ENCODE measurements around the gene EIF6. TPM values are rescaled to one million over a fixed set of nuclear protein-coding genes. Genes with fewer than 3 reads are reported as not detected.

The EIF6 gene
- total and polyA plus RNA-seq, 2 donors (not counting 3 experiments of a cell fraction or from before 2014, with no cell fraction given): 153 to 286 TPM

- POLR2A ChIA-PET: no interaction called here
- no TSS peak for BruUV-seq (replicated peaks)
- intact Hi-C loops (cut with micrococcal nuclease): no loop called here
Measured at GRCh38 chr20:35293303-35294292, 9.0 kb upstream of the EIF6 start.

More at GRCh38 chr20:35293303-35294292, 9.0 kb upstream of the EIF6 start:
- CTCF ChIA-PET: interaction anchor here (0.6 to 2.1 kb wide), 2 partner anchors 10 to 146 kb away, joined by 3 to 9 read pairs; no protein-coding TSS in a partner anchor
- peaks cover 5% of the 10 kb centered on the region for H3K4me1 ChIP-seq (ENCODE audit: control insufficient read depth, extremely low read depth, insufficient read depth, low read length)
- dilution Hi-C loops (cut with MboI; ENCODE audit: extremely low pct_ligation_motif_present, low sequenced_read_pairs): no loop called here
- H2AFZ ChIP-seq (ENCODE audit: low read depth, low read length): no peak overlapping the region
- H3K9me1 ChIP-seq (replicated peaks; ENCODE audit: control insufficient read depth, extremely low read depth, insufficient read depth, low read length): no peaks in the 10 kb centered on the region
- TF ChIP-seq MYC (IDR thresholded peaks at IDR 0.05; ENCODE audit: low read depth, low read length) (no peak), JUN (IDR thresholded peaks at IDR 0.05; ENCODE audit: borderline replicate concordance, insufficient read depth, insufficient read length, low read depth) (no peak), POLR2AphosphoS5 (IDR thresholded peaks at IDR 0.05; ENCODE audit: insufficient read depth, low read depth, low read length) (no peak), EZH2 (IDR thresholded peaks at IDR 0.05; ENCODE audit: borderline replicate concordance, low read depth, low read length, severe bottlenecking) (no peak), POLR2A (IDR thresholded peaks at IDR 0.05; ENCODE audit: low read depth, low read length) (no peak), GATA2 (IDR thresholded peaks at IDR 0.05; ENCODE audit: insufficient read depth, insufficient read length, low read depth, low read length) (no peak), MAX (IDR thresholded peaks at IDR 0.05; ENCODE audit: insufficient read depth, insufficient read length) (no peak), FOS (IDR thresholded peaks at IDR 0.05; ENCODE audit: borderline replicate concordance, insufficient read depth, low read length) (no peak)
- TF ChIP-seq, protein P1, sequence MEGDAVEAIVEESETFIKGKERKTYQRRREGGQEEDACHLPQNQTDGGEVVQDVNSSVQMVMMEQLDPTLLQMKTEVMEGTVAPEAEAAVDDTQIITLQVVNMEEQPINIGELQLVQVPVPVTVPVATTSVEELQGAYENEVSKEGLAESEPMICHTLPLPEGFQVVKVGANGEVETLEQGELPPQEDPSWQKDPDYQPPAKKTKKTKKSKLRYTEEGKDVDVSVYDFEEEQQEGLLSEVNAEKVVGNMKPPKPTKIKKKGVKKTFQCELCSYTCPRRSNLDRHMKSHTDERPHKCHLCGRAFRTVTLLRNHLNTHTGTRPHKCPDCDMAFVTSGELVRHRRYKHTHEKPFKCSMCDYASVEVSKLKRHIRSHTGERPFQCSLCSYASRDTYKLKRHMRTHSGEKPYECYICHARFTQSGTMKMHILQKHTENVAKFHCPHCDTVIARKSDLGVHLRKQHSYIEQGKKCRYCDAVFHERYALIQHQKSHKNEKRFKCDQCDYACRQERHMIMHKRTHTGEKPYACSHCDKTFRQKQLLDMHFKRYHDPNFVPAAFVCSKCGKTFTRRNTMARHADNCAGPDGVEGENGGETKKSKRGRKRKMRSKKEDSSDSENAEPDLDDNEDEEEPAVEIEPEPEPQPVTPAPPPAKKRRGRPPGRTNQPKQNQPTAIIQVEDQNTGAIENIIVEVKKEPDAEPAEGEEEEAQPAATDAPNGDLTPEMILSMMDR (IDR thresholded peaks at IDR 0.05; ENCODE audit: extremely low read depth in 1 of 2, insufficient read depth in 1 of 2, low read depth in 1 of 2, low read length in 2 of 2): no peak
- no peaks in the 10 kb centered on the region for H4K20me1 ChIP-seq (replicated peaks; ENCODE audit: control insufficient read depth, extremely low read depth, insufficient read depth, low read length)
- no peak overlapping the region for H3K4me3 ChIP-seq (replicated peaks in 1 of 3; ENCODE audit: insufficient read depth in 1 of 3, low read depth in 1 of 3, low read length in 3 of 3)
- H3K27ac ChIP-seq (ENCODE audit: insufficient read depth, low read depth, low read length): no peak overlapping the region
- H3K79me2 ChIP-seq (ENCODE audit: control insufficient read depth, insufficient read depth, low read length): no peaks in the 10 kb centered on the region
- DNase-seq (ENCODE audit: low read depth, low spot score): no peak
- peaks cover 0 to 2% of the 10 kb centered on the region in 2 experiments for H3K27me3 ChIP-seq (ENCODE audit: control insufficient read depth in 2 of 2, insufficient read depth in 2 of 2, low read length in 2 of 2)
- H3K9me3 ChIP-seq (replicated peaks; ENCODE audit: control insufficient read depth, insufficient read depth, low read length): no peaks in the 10 kb centered on the region
- FAIRE-seq: no peak
- no peak overlapping the region for H3K9ac ChIP-seq (replicated peaks; ENCODE audit: extremely low read depth, insufficient read depth, low read length)
- no peaks in the 10 kb centered on the region for H3K36me3 ChIP-seq (ENCODE audit: control insufficient read depth in 2 of 2, extremely low read depth in 1 of 2, insufficient read depth in 2 of 2, low read length in 2 of 2)
- H3K4me2 ChIP-seq (ENCODE audit: insufficient read depth, low read length): no peak overlapping the region

Measured in endothelial cell of umbilical vein (primary cell).